ENCODE results near the gene AFF2. TPM values are rescaled to one million over a fixed set of nuclear protein-coding genes. Genes with fewer than 3 reads are reported as not detected.

Gene AFF2
- total RNA-seq, 4 donors from 2014 or later: 0.27 to 0.32 TPM; not detected in 2

DNA sequence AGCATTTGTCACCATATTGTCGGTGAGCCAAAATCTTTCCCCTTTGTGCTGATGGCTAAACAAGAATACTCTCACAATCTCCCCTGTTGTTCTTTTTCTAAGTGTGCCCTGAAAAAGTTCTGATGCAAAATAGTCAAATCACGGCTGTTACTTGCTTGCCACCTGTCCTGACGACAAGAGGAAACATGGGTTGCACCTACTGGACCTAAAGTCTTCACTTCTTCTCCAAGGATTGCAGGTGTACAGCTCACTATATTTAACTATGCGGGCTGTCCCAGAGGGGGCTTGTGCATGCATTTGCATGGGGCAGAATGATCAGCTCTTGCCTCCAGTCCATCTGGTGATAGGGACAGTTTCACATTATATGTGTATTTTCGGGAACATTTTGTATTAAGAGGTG, 21.6 kb downstream of the AFF2 start:
- H3K27me3 ChIP-seq: no peaks in the 10 kb centered on the region
- no peak overlapping the region for H3K27ac ChIP-seq
- no peak for DNase-seq
- 51% methylated on average over 5 of the region's 5 CpGs; no CpG with 5 or more reads in 1 of the 2 donors for WGBS, 2 donors (ENCODE audit: low coverage in 1 of 2)
- H3K36me3 ChIP-seq: no peaks in the 10 kb centered on the region
- TF ChIP-seq, protein P1, sequence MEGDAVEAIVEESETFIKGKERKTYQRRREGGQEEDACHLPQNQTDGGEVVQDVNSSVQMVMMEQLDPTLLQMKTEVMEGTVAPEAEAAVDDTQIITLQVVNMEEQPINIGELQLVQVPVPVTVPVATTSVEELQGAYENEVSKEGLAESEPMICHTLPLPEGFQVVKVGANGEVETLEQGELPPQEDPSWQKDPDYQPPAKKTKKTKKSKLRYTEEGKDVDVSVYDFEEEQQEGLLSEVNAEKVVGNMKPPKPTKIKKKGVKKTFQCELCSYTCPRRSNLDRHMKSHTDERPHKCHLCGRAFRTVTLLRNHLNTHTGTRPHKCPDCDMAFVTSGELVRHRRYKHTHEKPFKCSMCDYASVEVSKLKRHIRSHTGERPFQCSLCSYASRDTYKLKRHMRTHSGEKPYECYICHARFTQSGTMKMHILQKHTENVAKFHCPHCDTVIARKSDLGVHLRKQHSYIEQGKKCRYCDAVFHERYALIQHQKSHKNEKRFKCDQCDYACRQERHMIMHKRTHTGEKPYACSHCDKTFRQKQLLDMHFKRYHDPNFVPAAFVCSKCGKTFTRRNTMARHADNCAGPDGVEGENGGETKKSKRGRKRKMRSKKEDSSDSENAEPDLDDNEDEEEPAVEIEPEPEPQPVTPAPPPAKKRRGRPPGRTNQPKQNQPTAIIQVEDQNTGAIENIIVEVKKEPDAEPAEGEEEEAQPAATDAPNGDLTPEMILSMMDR (IDR thresholded peaks at IDR 0.05): no peak
- no peak for TF ChIP-seq EP300 (IDR thresholded peaks at IDR 0.05; ENCODE audit: low read depth)
- no peak for TF ChIP-seq POLR2A (IDR thresholded peaks at IDR 0.05)
- TF ChIP-seq POLR2AphosphoS5 (IDR thresholded peaks at IDR 0.05): no peak
- H3K4me1 ChIP-seq: no peaks in the 10 kb centered on the region
- intact Hi-C loops (cut with DNase I; ENCODE audit: low total_unique reads): no loop called here
- no peak overlapping the region for H3K4me3 ChIP-seq
- in situ Hi-C loops (cut with MboI; ENCODE audit: low pct_ligation_motif_present in 1 of 4, low pct_unique_long_range_greater_than_20kb in 1 of 4, low sequenced_read_pairs in 3 of 4): no loop called here
- no peaks in the 10 kb centered on the region for H3K9me3 ChIP-seq

DNA sequence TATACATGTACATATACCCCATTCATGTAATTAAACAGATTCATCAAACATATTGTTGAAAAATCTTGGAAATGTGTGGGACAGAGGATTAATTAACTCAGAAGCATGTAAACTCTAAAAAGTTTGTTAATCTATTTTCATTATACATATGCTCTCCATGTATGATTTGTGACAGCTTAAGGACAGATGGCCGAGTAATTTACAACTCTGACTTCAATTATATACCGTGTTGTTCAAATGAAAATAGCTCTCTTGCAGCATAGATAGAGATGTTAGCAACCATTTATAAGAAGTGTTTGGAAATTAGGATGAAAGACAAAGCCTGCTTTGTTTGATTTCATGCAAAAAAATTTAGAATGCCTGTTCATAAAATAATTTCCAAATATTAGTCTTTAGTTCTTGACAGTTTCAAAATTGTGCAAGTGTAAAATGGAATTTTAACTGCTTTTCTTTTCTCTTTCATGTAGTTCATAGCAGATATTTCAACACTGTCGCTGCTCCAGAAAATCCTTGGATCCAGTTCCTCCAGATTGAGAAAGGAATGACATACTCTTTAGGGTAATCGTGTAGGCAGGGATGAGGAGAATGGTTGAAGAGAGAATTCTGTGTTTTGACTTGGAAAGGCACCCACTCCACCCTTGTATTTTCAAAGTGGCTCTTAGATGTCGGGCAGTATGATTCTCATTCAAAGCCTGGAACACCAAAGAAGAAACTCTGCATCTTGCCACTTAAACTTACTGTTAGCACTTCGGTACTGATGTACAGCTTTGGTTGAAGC, 23.1 kb downstream of the AFF2 start:
- in situ Hi-C loops (cut with MboI; ENCODE audit: low pct_ligation_motif_present in 1 of 4, low pct_unique_long_range_greater_than_20kb in 1 of 4, low sequenced_read_pairs in 3 of 4): no loop called here
- WGBS, 2 donors (ENCODE audit: low coverage in 1 of 2): 55 to 57% methylated on average over 1 to 6 of the region's 6 CpGs
- Histone ChIP-seq H3K27ac (no peak overlapping the region), H3K36me3 (no peaks in the 10 kb centered on the region), H3K4me3 (no peak overlapping the region), H3K27me3 (no peaks in the 10 kb centered on the region), H3K4me1 (no peaks in the 10 kb centered on the region), H3K9me3 (no peaks in the 10 kb centered on the region)
- intact Hi-C loops (cut with DNase I; ENCODE audit: low total_unique reads): no loop called here
- DNase-seq: no peak
- no peak for TF ChIP-seq POLR2A (IDR thresholded peaks at IDR 0.05)
- TF ChIP-seq, protein P1 (IDR thresholded peaks at IDR 0.05): no peak
- TF ChIP-seq POLR2AphosphoS5 (IDR thresholded peaks at IDR 0.05): no peak
- TF ChIP-seq EP300 (IDR thresholded peaks at IDR 0.05; ENCODE audit: low read depth): no peak

DNA sequence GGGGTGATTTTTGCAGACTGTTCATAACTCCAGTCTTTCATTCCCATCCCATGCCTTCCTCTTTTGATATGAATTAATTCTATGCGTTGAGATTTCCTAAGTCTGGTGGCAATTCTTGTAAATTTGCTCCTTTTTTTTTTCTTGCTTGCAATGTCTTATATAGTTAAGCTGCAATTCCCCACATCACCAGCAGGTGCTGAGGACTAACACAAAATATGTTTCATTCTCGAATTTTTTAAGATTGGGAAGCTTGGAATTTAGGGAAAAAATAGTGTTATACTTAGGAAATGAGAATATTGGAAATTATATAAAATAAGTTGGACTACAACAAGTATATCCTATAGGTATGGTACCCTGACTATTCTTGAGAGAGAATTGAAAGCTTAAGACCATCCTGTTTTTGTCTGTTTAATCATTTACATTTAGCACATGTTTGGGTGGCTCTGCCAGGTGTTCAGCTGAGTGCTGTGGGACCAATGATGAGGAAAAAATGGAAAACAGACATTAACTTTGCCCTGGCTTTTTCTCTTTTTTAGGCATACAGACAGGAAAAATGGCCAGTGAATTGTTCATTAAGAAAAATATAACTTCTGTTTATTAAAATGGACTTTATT, 30.2 kb downstream of the AFF2 start:
- no peaks in the 10 kb centered on the region for H3K4me1 ChIP-seq
- no peak for DNase-seq
- H3K4me3 ChIP-seq: no peak overlapping the region
- H3K9me3 ChIP-seq: no peaks in the 10 kb centered on the region
- 0 to 13% methylated on average over 1 to 2 of the region's 2 CpGs for WGBS, 2 donors (ENCODE audit: low coverage in 1 of 2)
- in situ Hi-C loops (cut with MboI; ENCODE audit: low pct_ligation_motif_present in 1 of 4, low pct_unique_long_range_greater_than_20kb in 1 of 4, low sequenced_read_pairs in 3 of 4) (no loop called here), intact Hi-C loops (cut with DNase I; ENCODE audit: low total_unique reads) (no loop called here)
- TF ChIP-seq EP300 (IDR thresholded peaks at IDR 0.05; ENCODE audit: low read depth): no peak
- TF ChIP-seq, protein P1 (IDR thresholded peaks at IDR 0.05): peak in 4 of 5 experiments; percentile 25 to 57 (median 50)
- H3K36me3 ChIP-seq: no peaks in the 10 kb centered on the region
- H3K27me3 ChIP-seq: no peaks in the 10 kb centered on the region
- no peak overlapping the region for H3K27ac ChIP-seq

DNA sequence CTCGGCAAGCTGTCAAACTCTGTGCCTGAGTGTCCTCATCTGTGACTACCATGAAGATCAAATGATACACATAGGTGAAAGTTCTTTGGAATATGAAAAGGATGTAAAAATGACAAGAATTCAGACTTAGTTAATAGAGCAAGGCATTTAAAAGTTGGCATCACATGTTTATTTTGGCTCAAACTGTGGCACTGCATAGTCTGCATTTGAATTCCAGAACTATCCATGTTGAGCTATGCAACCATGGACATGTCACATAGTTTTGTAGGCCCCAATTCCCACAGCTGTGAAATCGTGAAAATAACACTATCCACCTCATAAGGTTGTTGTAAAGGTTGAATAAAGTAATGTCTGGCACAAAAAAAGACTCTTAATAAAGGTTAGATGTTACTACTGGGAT, 33.9 kb downstream of the AFF2 start:
- no peak overlapping the region for H3K4me3 ChIP-seq
- no peaks in the 10 kb centered on the region for H3K27me3 ChIP-seq
- in situ Hi-C loops (cut with MboI; ENCODE audit: low pct_ligation_motif_present in 1 of 4, low pct_unique_long_range_greater_than_20kb in 1 of 4, low sequenced_read_pairs in 3 of 4): no loop called here
- DNase-seq: no peak
- no peaks in the 10 kb centered on the region for H3K36me3 ChIP-seq
- 62% methylated on average over 2 of the region's 2 CpGs; no CpG with 5 or more reads in 1 of the 2 donors for WGBS, 2 donors (ENCODE audit: low coverage in 1 of 2)
- TF ChIP-seq POLR2A (IDR thresholded peaks at IDR 0.05) (no peak), POLR2AphosphoS5 (IDR thresholded peaks at IDR 0.05) (no peak), EP300 (IDR thresholded peaks at IDR 0.05; ENCODE audit: low read depth) (no peak)
- TF ChIP-seq, protein P1 (IDR thresholded peaks at IDR 0.05): no peak
- H3K27ac ChIP-seq: no peak overlapping the region
- intact Hi-C loops (cut with DNase I; ENCODE audit: low total_unique reads): no loop called here
- H3K9me3 ChIP-seq: no peaks in the 10 kb centered on the region
- no peaks in the 10 kb centered on the region for H3K4me1 ChIP-seq
